ENCODE data around the gene CCDC112.

DNA sequence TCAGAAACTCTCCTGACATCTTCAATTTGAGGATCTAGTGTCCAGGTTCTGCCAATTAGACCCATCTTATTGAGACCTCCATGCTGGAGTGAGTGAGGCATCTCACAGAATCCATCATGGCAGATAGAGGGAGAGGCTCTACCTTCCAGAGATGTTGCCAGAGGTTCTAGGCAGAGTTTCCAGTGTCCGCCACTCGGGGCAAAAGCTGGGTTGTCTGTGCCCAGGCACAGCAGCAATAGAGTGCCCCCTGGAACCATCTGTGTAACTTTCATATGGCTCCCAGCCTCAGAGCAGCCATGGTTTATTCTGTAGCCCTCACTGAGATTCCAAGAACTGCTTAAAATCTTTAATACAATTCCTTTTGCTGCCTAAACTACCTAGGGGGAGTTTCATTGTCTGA, 16.6 kb upstream of the CCDC112 start:
- TF ChIP-seq, protein P1, sequence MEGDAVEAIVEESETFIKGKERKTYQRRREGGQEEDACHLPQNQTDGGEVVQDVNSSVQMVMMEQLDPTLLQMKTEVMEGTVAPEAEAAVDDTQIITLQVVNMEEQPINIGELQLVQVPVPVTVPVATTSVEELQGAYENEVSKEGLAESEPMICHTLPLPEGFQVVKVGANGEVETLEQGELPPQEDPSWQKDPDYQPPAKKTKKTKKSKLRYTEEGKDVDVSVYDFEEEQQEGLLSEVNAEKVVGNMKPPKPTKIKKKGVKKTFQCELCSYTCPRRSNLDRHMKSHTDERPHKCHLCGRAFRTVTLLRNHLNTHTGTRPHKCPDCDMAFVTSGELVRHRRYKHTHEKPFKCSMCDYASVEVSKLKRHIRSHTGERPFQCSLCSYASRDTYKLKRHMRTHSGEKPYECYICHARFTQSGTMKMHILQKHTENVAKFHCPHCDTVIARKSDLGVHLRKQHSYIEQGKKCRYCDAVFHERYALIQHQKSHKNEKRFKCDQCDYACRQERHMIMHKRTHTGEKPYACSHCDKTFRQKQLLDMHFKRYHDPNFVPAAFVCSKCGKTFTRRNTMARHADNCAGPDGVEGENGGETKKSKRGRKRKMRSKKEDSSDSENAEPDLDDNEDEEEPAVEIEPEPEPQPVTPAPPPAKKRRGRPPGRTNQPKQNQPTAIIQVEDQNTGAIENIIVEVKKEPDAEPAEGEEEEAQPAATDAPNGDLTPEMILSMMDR (IDR thresholded peaks at IDR 0.05), result no peak
- TF ChIP-seq POLR2A (IDR thresholded peaks at IDR 0.05) (no peak), EP300 (IDR thresholded peaks at IDR 0.05) (no peak)
